Pons (tissue), 1 donor: ENCODE results near the gene ADPRS.
A peak's percentile ranks its signal among the peaks of the same experiment; 100 is the strongest.

Source experiments
- DNase-seq: peaks from one replicate; pipeline ENCODE4 v3.0.0-alpha.2; 2016; ENCODE audit warnings: low spot score

The ADPRS gene, protein sequence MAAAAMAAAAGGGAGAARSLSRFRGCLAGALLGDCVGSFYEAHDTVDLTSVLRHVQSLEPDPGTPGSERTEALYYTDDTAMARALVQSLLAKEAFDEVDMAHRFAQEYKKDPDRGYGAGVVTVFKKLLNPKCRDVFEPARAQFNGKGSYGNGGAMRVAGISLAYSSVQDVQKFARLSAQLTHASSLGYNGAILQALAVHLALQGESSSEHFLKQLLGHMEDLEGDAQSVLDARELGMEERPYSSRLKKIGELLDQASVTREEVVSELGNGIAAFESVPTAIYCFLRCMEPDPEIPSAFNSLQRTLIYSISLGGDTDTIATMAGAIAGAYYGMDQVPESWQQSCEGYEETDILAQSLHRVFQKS

GRCh38 chr1:36088577-36089392, at the start of gene ADPRS:
Gene ADPRS (plus strand): TSS chr1:36088892. CDS start chr1:36088905, 13 bp downstream.
- peak; percentile 75 for DNase-seq

DNA sequence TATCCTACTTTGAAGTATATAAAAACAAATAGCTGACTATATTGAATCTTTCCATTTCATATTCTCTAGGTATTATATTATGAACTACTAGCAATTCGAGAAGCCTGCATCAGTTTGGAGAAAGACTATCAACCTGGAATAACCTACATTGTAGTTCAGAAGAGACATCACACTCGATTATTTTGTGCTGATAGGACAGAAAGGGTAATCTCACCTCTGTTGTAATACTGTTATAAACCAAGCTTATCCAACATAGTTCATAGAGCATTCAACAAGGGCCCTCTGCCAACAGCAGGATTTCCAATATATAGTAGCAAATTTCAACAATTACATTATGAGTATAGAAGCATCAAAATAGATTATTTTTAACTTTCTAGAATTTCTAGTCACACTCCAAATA, 48.5 kb upstream of the ADPRS start:
- no peak for DNase-seq

GRCh38 chr1:36051821-36052220, 36.9 kb upstream of the ADPRS start:
- no peak for DNase-seq

- no peak for DNase-seq
These were observed 34.7 kb upstream of the ADPRS start for GRCh38 chr1:36053978-36054377.

GRCh38 chr1:36055706-36056105, 33.0 kb upstream of the ADPRS start:
- no peak for DNase-seq

GRCh38 chr1:36062315-36062714, 26.4 kb upstream of the ADPRS start:
- DNase-seq = no peak

DNA sequence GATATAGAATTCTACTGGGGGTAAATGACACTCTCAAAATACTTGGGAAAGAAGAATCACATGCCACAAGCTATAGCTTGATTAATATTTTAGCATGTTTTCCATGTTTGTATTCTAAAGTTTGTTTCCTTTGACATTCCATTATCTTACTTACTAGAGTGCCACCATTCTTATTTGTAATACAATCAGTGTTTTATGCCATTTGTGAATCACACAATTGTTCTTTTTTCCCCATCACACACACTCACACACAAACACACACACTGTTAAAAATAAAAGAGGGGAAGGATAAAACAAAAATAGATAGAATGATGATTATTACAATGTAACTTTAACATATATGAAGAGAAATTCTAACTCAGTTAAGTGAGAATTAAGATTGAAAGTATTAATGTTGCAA, 20.8 kb upstream of the ADPRS start:
- peak; percentile 91 for DNase-seq

- no peak for DNase-seq
These were observed 19.8 kb upstream of the ADPRS start for GRCh38 chr1:36068866-36069265.

- no peak for DNase-seq
These were observed 18.3 kb upstream of the ADPRS start for GRCh38 chr1:36070349-36070748.

DNA sequence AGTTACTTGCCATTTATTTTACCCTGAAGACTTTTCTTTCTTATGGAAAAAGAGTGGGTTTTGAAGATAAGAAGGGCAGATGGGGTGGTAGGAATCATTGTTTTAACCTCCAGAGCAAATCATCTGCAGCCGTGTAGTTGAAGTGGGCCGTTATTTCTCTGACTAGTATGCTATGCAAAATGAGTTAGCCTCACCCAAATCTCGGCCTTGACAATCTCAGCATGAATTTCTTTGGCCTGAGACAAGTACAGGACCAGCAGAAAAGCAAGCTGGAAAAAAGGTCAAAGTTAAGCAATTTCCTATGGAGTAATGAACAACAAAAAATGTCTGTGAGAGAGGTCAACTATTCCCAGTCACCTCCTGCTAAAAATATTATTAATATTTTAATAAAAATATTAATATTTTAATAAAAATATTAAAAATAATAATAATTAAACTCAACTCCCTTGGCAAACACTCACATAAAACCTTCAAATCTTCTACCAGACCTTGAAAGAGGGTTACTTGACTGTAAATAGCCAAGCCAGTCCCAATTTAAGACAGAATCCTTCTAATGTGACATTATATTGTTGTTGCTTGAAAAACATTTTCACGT, 11.6 kb upstream of the ADPRS start:
- DNase-seq = no peak

- no peak for DNase-seq
These were observed 8.5 kb upstream of the ADPRS start for GRCh38 chr1:36080236-36080635.

GRCh38 chr1:36080801-36081200, 7.9 kb upstream of the ADPRS start:
- DNase-seq = no peak

DNA sequence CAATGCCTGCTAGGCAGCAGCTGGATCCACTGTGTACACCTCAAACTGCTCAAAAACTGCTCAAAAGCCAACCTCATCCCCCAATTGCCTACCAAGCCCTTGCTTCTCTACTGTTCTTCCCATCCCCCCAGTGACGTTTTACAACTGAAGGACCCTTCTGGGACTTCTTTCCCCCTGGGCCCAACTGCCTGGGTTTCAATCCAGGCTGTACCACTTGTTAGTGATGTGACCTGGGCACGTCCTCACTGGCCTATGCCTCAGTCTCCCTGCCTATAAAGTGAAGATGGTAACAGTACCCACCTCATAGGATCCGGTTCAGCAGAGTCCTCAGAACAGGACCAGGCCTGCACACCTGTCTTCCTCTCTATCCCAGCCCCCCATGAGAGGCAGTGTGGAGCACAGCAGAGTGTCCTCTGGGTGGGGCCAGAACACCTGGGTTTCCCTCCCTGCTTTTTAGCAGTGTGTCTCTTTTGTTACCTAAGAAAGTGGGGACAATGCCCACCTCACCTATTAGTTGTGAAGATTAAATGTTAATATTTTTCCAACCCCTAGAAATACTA, 6.7 kb upstream of the ADPRS start:
- no peak for DNase-seq

- DNase-seq = no peak
These were observed 5.5 kb upstream of the ADPRS start for GRCh38 chr1:36083219-36083618.

DNA sequence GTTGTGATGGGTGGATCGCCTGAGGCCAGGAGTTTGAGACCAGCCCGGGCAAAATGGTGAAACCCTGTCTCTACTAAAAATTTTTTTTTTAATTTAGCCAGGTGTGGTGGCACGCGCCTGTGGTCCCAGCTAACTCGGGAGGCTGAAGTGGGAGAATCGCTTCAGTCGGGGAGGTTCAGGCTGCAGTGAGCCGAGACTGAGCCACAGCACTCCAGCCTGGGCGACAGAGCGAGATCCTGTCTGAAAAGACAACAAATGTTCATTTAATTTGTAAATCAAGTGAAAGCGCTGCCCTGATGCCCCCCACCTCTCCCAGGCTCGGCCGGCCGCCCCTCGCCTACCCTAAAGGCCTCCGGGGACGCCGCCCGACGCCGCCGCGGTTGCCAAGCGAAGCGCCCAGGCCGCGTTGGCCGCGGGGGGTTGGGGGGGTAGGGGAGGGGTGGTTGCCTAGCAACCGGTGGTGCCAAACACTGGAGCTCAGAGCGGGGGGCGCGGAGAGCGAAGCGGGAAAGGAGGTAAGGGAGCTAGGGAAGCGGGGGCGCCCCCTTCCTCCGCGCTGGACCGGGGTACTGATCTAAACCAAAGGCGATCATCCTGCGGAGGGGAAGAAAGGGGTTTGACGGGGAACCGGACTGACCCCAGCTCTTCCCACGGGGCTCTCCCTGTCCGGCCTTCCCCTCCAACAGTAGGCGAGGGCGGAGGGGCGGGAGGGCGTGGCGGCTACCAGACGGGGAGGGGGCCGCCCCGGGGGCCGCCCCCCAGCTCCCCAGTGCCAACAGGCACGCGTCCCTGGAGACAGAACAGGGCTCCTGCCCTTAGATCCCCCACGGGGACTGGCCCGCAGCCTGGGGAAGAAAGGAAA, 4.8 kb upstream of the ADPRS start, which contains the start of gene TEKT2:
TEKT2 (plus strand) TSS at position 460 of the 862 bp plus-strand sequence. CDS start 828 bp downstream, outside the sequence.
- no peak for DNase-seq

DNA sequence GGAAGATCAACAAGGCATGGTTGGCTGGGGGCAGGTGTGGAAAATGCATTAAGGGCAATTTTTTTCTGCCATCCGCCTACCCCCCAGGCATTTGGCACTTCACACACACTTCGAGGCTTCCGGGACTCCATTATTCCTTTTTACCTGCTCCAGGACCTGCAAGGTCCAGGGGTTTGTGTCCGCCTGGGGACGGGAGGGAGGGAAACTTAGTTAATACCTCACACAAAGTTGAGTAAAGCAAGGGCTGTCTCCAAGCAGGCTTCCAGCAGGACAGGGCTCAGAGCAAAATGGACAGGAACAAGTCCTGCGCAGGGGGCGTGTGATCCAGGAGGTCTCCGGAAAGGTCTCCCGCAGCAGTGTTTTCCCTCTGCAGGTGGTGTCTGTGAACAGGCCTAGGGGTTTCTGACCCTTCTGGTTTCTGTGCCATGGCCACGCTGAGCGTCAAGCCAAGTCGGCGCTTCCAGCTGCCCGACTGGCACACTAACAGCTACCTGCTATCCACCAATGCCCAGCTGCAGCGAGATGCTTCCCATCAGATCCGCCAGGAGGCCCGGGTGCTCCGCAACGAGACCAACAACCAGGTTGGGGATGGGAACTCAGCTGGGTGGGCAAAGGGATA, 4.1 kb upstream of the ADPRS start:
- no peak for DNase-seq

DNA sequence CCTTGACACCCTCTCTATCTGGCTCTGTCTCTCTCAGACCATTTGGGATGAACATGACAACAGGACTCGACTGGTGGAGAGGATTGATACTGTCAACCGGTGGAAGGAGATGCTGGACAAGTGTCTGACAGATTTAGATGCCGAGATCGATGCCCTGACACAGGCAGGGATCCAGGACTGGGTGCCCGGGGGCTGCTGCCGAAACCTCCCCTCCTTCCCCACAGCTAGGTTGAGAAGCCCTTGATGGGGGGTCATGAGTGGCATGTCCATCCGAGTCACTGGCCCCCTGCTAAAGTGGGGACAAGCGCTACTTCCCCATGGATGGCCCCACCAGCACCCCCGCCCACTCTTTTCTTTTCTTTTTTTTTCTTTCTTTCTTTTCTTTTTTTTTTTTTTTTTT, 3.6 kb upstream of the ADPRS start:
- no peak for DNase-seq

- DNase-seq = no peak
These were observed 2.8 kb upstream of the ADPRS start for GRCh38 chr1:36085686-36086526.

- no peak for DNase-seq
These were observed 2.0 kb upstream of the ADPRS start for GRCh38 chr1:36086529-36087232.
